ENCODE results near the gene IQSEC3.

DNA sequence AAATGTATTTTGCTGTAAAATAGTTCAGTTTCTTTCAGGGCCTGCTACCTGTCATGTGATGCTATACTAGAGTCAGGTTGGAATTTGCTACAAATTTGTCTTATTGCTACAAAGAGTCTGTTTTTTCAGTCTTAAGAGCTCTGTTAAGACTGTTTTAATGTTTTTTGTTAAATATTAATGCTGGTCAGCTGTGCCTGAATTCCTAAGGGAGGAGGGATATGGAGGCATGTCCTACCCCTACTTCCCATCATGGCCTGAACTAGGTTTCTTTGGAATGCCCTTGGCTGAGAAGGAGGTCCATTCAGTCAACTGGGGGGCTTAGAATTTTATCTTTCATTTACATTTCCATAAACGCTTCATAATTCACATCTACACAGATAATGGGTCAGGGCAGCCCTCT lies 30.0 kb downstream of the IQSEC3 start:
- TF ChIP-seq POLR2AphosphoS5 (IDR thresholded peaks at IDR 0.05) (no peak), CTCF (IDR thresholded peaks at IDR 0.05) (no peak), EP300 (IDR thresholded peaks at IDR 0.05) (no peak), POLR2A (IDR thresholded peaks at IDR 0.05) (no peak)

Data from upper lobe of left lung (tissue), 4 donors.